SU-DHL-6 (cell line): Measurements from ENCODE around the gene GALNT14.

Experiments used
- CTCF ChIP-seq: fragments of 200-600 bp; sonication (generic); IDR thresholded peaks from one replicate; pipeline ENCODE4 v1.5.1; 2017; ENCODE audit warnings: antibody characterized with exemption, mild to moderate bottlenecking, low read length, moderate library complexity; ENCODE audit not compliant: insufficient read depth, poor library complexity, severe bottlenecking
- EZH2phosphoT487 ChIP-seq: fragments of 200-600 bp; sonication (generic), shearing (Covaris generic); conservative IDR thresholded peaks from 2 replicates; pipeline ENCODE4 v1.6.1; 2018; ENCODE audit warnings: mild to moderate bottlenecking, antibody characterized with exemption, low read length, moderate library complexity, mixed read lengths

DNA sequence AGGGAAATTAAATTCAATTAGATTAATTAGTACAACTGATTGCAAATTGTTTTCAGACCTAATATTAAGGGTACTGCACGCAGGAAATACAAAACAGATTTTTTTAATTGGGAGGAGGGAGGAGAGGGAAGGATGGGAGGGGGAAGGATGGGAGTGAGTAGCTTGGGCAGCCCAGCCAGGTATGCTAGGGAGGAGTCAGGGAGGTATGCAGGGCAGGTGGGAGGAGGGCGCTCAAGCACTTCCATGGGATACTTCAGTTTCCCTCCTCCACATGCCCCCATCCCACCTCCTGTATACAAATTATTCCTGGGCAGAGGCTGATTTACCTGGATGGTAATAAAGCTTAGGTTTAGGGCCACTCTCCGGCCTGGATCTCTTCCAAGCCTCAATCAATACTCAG is 254.4 kb downstream of the GALNT14 start:
- no peak for TF ChIP-seq CTCF
- TF ChIP-seq EZH2phosphoT487: no peak
